ENCODE data around the gene CPE.

The CPE gene

DNA sequence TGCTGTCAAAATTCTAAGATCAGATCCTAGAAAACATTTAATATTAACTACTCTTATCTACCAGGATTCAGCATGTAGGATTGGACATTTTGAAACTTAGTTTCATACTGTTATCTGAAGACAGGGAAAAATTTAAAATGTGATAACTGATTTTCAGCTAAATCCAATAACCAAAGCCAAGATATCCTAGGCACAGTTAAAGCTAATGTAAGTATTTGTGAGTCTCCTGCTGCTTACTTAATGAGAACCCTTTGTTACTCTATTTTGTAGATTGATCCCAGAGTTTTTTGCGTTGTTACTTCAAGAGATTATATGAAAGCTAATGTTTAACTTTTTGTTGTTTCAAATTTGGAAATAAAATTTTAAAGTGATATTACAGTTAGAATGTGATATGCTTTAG is 2.0 kb downstream of the CPE start:
- Histone ChIP-seq H3K27me3 (ENCODE audit: insufficient read depth, low read length) (no peaks in the 10 kb centered on the region), H4K20me1 (ENCODE audit: insufficient read depth, low read length) (no peaks in the 10 kb centered on the region), H3K9me2 (ENCODE audit: low read depth, low read length) (no peaks in the 10 kb centered on the region), H3K9me3 (ENCODE audit: low read length) (no peaks in the 10 kb centered on the region), H3K4me2 (ENCODE audit: low read length) (no peak overlapping the region), H3K4me1 (ENCODE audit: insufficient read depth, low read length, severe bottlenecking) (no peaks in the 10 kb centered on the region), H3K36me3 (ENCODE audit: insufficient read depth, low read length) (no peaks in the 10 kb centered on the region), H3K4me3 (ENCODE audit: low read depth, low read length, poor library complexity, severe bottlenecking) (no peak overlapping the region), H3K79me2 (ENCODE audit: insufficient read depth, low read length) (no peaks in the 10 kb centered on the region), H3K9ac (ENCODE audit: low read length) (no peak overlapping the region), H2AFZ (ENCODE audit: low read length) (no peak overlapping the region), H3K27ac (ENCODE audit: low read depth, low read length, poor library complexity, severe bottlenecking) (no peak overlapping the region), H3F3A (ENCODE audit: insufficient read depth, low read length) (no peaks in the 10 kb centered on the region)
- TF ChIP-seq EZH2 (IDR thresholded peaks at IDR 0.05; ENCODE audit: borderline replicate concordance, low read length), result no peak

DNA sequence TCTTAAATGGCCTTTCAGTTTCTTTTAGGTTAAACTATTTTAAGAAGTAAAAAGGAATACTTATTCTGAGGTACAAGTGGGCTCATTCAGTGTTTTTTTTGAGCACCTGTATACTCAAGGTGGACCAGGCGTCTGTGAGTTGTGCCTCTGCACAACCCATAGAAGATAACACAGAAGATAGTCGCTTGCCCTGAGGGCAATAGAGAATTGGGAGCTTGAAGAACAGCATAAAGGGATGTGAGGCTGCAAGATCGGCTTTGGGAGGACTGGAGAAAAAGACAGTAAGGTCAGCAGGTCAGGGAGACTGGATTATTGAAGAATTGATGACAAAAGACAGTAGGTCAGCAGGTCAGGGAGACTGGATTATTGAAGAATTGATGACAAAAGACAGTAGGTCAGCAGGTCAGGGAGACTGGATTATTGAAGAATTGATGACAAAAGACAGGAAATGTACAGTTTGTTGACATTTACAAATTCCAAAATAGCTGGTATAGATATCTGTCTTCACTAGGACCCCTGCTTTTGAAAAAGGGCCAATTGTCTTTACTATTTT is 3.1 kb downstream of the CPE start:
- Histone ChIP-seq H2AFZ (ENCODE audit: low read length) (no peak overlapping the region), H3K9me2 (ENCODE audit: low read depth, low read length) (no peaks in the 10 kb centered on the region), H3K9me3 (ENCODE audit: low read length) (no peaks in the 10 kb centered on the region), H3K4me3 (ENCODE audit: low read depth, low read length, poor library complexity, severe bottlenecking) (no peak overlapping the region), H3K4me2 (ENCODE audit: low read length) (no peak overlapping the region), H3K79me2 (ENCODE audit: insufficient read depth, low read length) (no peaks in the 10 kb centered on the region), H3K9ac (ENCODE audit: low read length) (no peak overlapping the region), H4K20me1 (ENCODE audit: insufficient read depth, low read length) (no peaks in the 10 kb centered on the region), H3K36me3 (ENCODE audit: insufficient read depth, low read length) (no peaks in the 10 kb centered on the region), H3F3A (ENCODE audit: insufficient read depth, low read length) (no peaks in the 10 kb centered on the region), H3K4me1 (ENCODE audit: insufficient read depth, low read length, severe bottlenecking) (no peaks in the 10 kb centered on the region), H3K27ac (ENCODE audit: low read depth, low read length, poor library complexity, severe bottlenecking) (no peak overlapping the region), H3K27me3 (ENCODE audit: insufficient read depth, low read length) (no peaks in the 10 kb centered on the region)
- TF ChIP-seq, protein P1, sequence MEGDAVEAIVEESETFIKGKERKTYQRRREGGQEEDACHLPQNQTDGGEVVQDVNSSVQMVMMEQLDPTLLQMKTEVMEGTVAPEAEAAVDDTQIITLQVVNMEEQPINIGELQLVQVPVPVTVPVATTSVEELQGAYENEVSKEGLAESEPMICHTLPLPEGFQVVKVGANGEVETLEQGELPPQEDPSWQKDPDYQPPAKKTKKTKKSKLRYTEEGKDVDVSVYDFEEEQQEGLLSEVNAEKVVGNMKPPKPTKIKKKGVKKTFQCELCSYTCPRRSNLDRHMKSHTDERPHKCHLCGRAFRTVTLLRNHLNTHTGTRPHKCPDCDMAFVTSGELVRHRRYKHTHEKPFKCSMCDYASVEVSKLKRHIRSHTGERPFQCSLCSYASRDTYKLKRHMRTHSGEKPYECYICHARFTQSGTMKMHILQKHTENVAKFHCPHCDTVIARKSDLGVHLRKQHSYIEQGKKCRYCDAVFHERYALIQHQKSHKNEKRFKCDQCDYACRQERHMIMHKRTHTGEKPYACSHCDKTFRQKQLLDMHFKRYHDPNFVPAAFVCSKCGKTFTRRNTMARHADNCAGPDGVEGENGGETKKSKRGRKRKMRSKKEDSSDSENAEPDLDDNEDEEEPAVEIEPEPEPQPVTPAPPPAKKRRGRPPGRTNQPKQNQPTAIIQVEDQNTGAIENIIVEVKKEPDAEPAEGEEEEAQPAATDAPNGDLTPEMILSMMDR (IDR thresholded peaks at IDR 0.05; ENCODE audit: low read length), result no peak
- no peak for TF ChIP-seq EZH2 (IDR thresholded peaks at IDR 0.05; ENCODE audit: borderline replicate concordance, low read length)

DNA sequence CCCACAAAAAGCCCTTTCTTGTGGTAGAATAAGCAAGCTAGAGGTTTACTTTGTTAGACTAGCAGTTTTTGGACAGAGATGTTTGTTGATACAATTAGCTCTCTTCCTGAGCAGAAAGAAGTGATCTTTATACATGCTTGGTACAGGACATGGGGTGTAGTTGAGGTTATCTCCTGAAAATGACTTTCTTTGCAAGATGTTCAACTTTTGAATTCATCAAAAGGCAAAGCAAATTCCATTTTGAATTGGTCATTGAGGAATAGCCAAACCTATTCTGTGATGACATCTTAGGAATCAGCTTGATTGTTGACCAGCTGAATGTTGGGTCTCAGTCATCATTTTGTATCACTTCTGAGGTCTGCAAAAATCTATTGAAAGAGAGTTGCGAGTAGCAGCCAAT is 3.8 kb downstream of the CPE start:
- H3K4me2 ChIP-seq (ENCODE audit: low read length), result no peak overlapping the region
- no peak overlapping the region for H3K27ac ChIP-seq (ENCODE audit: low read depth, low read length, poor library complexity, severe bottlenecking)
- no peaks in the 10 kb centered on the region for H3K4me1 ChIP-seq (ENCODE audit: insufficient read depth, low read length, severe bottlenecking)
- no peak overlapping the region for H3K4me3 ChIP-seq (ENCODE audit: low read depth, low read length, poor library complexity, severe bottlenecking)
- no peak overlapping the region for H2AFZ ChIP-seq (ENCODE audit: low read length)
- no peaks in the 10 kb centered on the region for H3K9me2 ChIP-seq (ENCODE audit: low read depth, low read length)
- H3K27me3 ChIP-seq (ENCODE audit: insufficient read depth, low read length), result no peaks in the 10 kb centered on the region
- H4K20me1 ChIP-seq (ENCODE audit: insufficient read depth, low read length), result no peaks in the 10 kb centered on the region
- no peaks in the 10 kb centered on the region for H3F3A ChIP-seq (ENCODE audit: insufficient read depth, low read length)
- no peaks in the 10 kb centered on the region for H3K79me2 ChIP-seq (ENCODE audit: insufficient read depth, low read length)
- no peak overlapping the region for H3K9ac ChIP-seq (ENCODE audit: low read length)
- no peak for TF ChIP-seq EZH2 (IDR thresholded peaks at IDR 0.05; ENCODE audit: borderline replicate concordance, low read length)
- TF ChIP-seq, protein P1 (IDR thresholded peaks at IDR 0.05; ENCODE audit: low read length), result no peak
- H3K36me3 ChIP-seq (ENCODE audit: insufficient read depth, low read length), result no peaks in the 10 kb centered on the region
- no peaks in the 10 kb centered on the region for H3K9me3 ChIP-seq (ENCODE audit: low read length)

DNA sequence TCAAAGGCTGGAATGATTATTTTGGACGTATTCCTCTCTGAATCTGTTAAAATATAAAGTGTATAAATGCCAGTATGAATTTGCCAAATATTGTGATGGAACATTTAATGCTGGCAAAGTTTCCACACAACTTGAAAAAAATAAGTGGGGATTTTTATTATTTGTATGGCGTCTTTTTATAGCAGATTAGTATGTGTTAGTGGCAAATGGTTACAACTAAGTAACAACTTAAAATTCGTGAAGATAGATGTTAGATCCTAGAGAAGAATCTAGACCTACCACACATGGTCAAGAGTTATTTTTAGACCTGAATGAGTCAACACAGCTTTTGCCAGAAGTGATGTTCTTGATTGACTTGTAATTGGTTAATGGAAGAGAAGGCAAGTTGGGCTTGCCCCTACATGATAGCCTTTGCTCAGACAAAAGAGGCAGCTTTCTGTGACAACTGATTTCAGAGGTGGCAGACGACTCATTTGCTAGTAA is 4.8 kb downstream of the CPE start:
- Histone ChIP-seq H3K4me3 (ENCODE audit: low read depth, low read length, poor library complexity, severe bottlenecking) (no peak overlapping the region), H3K27me3 (ENCODE audit: insufficient read depth, low read length) (no peaks in the 10 kb centered on the region), H3K9ac (ENCODE audit: low read length) (no peak overlapping the region), H2AFZ (ENCODE audit: low read length) (no peak overlapping the region), H4K20me1 (ENCODE audit: insufficient read depth, low read length) (no peaks in the 10 kb centered on the region), H3K9me3 (ENCODE audit: low read length) (no peaks in the 10 kb centered on the region), H3K4me2 (ENCODE audit: low read length) (no peak overlapping the region), H3F3A (ENCODE audit: insufficient read depth, low read length) (no peaks in the 10 kb centered on the region), H3K27ac (ENCODE audit: low read depth, low read length, poor library complexity, severe bottlenecking) (no peak overlapping the region), H3K9me2 (ENCODE audit: low read depth, low read length) (no peaks in the 10 kb centered on the region), H3K36me3 (ENCODE audit: insufficient read depth, low read length) (no peaks in the 10 kb centered on the region), H3K4me1 (ENCODE audit: insufficient read depth, low read length, severe bottlenecking) (no peaks in the 10 kb centered on the region), H3K79me2 (ENCODE audit: insufficient read depth, low read length) (no peaks in the 10 kb centered on the region)
- TF ChIP-seq EZH2 (IDR thresholded peaks at IDR 0.05; ENCODE audit: borderline replicate concordance, low read length), result no peak
- TF ChIP-seq, protein P1 (IDR thresholded peaks at IDR 0.05; ENCODE audit: low read length), result no peak

All from OCI-LY1 (cell line).